Measurements from ENCODE around the gene TRDMT1. TPM values are rescaled to one million over a fixed set of nuclear protein-coding genes. Genes with fewer than 3 reads are reported as not detected.

TRDMT1 gene, protein sequence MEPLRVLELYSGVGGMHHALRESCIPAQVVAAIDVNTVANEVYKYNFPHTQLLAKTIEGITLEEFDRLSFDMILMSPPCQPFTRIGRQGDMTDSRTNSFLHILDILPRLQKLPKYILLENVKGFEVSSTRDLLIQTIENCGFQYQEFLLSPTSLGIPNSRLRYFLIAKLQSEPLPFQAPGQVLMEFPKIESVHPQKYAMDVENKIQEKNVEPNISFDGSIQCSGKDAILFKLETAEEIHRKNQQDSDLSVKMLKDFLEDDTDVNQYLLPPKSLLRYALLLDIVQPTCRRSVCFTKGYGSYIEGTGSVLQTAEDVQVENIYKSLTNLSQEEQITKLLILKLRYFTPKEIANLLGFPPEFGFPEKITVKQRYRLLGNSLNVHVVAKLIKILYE
- 2.6 and 3.5 TPM in 2 replicates for polyA plus RNA-seq

DNA sequence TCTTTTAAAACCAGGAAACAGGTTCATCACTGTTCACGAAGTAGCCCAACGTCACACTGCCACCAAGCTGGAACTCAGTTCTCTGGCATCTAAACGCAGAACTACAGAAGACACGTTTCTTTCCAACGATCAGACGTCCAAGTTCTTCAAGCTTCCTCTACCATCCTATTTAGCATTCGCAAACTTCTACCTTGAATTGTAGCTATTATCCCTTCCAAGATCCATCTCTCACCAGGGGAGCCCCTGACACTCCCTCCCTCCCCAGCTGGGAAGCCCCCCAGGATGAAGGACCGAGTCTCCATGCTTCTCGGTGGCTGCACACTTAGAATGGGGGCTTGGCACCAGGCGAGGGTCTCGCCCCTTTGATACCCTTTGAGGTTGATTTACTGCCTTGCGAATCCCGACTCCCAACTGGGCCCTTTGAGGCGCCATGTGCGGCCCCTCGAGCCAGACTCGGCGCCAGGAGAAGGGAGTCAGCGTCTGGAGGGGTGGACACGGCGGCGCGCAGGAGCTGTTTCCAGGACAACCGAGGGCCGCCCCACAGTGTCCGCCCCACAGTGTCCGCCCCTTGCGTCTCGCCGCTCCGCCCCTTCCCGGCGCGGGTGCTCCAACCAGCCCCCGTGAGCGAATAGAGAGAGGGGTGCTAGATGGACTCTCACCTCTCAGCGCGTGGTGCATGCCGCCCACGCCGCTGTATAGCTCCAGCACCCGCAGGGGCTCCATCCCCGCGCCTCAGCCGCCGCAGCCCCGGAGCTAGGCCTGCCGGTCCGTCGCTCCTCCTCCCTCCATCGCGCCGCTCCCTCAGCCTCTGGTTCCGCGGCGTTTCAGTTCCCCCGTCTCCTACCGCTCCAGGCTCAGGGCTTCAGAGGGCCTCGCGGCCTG lies at the start of gene TRDMT1:
TSS of gene TRDMT1 (minus strand) at position 761 of the 882 bp plus-strand sequence. CDS start at position 723, 38 bp downstream.

DNA sequence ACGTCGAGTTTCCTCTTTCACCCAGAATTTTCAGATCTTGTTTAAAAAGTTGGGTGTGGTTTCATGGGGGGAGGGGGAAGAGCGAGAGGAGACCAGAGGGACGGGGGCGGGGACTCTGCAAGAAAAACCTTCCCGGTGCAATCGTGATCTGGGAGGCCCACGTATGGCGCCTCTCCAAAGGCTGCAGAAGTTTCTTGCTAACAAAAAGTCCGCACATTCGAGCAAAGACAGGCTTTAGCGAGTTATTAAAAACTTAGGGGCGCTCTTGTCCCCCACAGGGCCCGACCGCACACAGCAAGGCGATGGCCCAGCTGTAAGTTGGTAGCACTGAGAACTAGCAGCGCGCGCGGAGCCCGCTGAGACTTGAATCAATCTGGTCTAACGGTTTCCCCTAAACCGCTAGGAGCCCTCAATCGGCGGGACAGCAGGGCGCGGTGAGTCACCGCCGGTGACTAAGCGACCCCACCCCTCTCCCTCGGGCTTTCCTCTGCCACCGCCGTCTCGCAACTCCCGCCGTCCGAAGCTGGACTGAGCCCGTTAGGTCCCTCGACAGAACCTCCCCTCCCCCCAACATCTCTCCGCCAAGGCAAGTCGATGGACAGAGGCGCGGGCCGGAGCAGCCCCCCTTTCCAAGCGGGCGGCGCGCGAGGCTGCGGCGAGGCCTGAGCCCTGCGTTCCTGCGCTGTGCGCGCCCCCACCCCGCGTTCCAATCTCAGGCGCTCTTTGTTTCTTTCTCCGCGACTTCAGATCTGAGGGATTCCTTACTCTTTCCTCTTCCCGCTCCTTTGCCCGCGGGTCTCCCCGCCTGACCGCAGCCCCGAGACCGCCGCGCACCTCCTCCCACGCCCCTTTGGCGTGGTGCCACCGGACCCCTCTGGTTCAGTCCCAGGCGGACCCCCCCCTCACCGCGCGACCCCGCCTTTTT lies 26.9 kb upstream of the TRDMT1 start, which contains the start of gene VIM:
TSS of gene VIM (plus strand) at position 151 of the 925 bp plus-strand sequence. CDS start 1,182 bp downstream, outside the sequence.

DNA sequence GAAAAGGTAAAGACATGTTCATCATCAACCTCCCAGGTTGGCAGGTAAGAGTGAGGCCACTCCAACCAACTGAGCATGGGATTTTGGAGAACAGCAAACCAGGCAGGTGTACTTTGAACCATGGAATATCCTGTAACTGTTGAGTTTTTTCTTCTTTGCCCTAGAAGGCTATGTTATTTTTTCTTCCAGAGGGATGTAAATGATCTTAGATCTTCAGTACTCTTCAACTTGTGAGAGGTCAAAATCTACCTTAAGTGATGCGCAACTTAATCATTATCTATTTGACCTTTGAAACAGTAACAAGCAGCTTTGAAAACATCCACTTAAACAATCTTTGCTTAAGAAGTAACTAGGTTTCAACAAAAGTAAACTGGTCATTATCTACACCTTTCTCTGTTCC lies 71.7 kb downstream of the TRDMT1 start, which contains the start of gene CUBN:
TSS of gene CUBN (minus strand) at position 71 of the 400 bp plus-strand sequence. CDS start at position 25, 46 bp downstream.

Other genes with a start within 250 kb of the TRDMT1 start
- not detected in 2 replicates for gene CUBN, start 71.9 kb downstream of the TRDMT1 start, polyA plus RNA-seq
- gene VIM, start 26.6 kb upstream of the TRDMT1 start, polyA plus RNA-seq: 4.2 and 4.6 TPM in 2 replicates